Breast epithelium (tissue), 4 donors: ENCODE measurements around the gene IQGAP3. TPM values are rescaled to one million over a fixed set of nuclear protein-coding genes. Genes with fewer than 3 reads are reported as not detected.

Experiments
- DNase-seq, 2 donors: peaks; one replicate each; pipeline ENCODE4 v3.0.0-alpha.2; 2019; ENCODE audit warnings: low spot score in 2 of 2
- H3K27ac ChIP-seq, 2 donors: fragments of 200-600 bp; sonication (generic) in 1 of 2; one replicate each; pipeline ENCODE4 v1.5.1; 2016 to 2019; ENCODE audit warnings: mild to moderate bottlenecking in 1 of 2
- H3K27me3 ChIP-seq, 2 donors: fragments of 200-600 bp; sonication (generic) in 1 of 2; one replicate each; pipeline versions ENCODE4 v1.5.1 to v1.6.0; 2017 to 2019; ENCODE audit warnings: control low read depth in 1 of 2, mild to moderate bottlenecking in 1 of 2
- H3K36me3 ChIP-seq: fragments of 200-600 bp; one replicate; pipeline ENCODE4 v1.5.1; 2019
- H3K4me1 ChIP-seq, 2 donors: fragments of 200-600 bp; sonication (generic); one replicate each; pipeline ENCODE4 v1.5.1; 2016 to 2019; ENCODE audit warnings: control low read depth in 1 of 2
- H3K4me3 ChIP-seq, 3 donors: fragments of 200-600 bp; sonication (generic); 1 replicate in 2 of 3; 2 replicates in 1 of 3; pipeline ENCODE4 v1.5.1; 2016 to 2019; ENCODE audit warnings: mild to moderate bottlenecking in 3 of 3, moderate library complexity in 2 of 3
- H3K9me3 ChIP-seq, 2 donors: fragments of 200-600 bp; sonication (generic) in 1 of 2; one replicate each; pipeline ENCODE4 v1.5.1; 2016 to 2019; ENCODE audit warnings: control low read depth in 1 of 2
- CTCF ChIP-seq, 3 donors: fragments of 450-650 bp; IDR thresholded peaks; one replicate each; pipeline ENCODE4 v1.5.1; 2016 to 2017; ENCODE audit warnings: antibody characterized with exemption in 3 of 3, mild to moderate bottlenecking in 3 of 3, moderate library complexity in 3 of 3
- POLR2A ChIP-seq: fragments of 450-650 bp; IDR thresholded peaks from one replicate; pipeline ENCODE4 v1.6.1; 2016; ENCODE audit warnings: antibody characterized with exemption, mild to moderate bottlenecking, moderate library complexity
- POLR2AphosphoS5 ChIP-seq, 3 donors: sonication (generic); formaldehyde crosslinking; IDR thresholded peaks; one replicate each; pipeline ENCODE4 v1.6.1; 2017; ENCODE audit warnings: antibody characterized with exemption in 3 of 3
- intact Hi-C: fragments of 100-400 bp; cut with DNase I; formaldehyde crosslinking; loops from one replicate; pipeline ENCODE4 v1.15.1; 2023; ENCODE audit warnings: low total_unique reads
- total RNA-seq, 3 donors: library from RNA; depleted of rRNA; stranded (reverse); fragments of >200 nt; gene quantifications; one replicate each; pipeline ENCODE4 v1.1.0, GENCODE V29; 2016

Gene IQGAP3
- total RNA-seq, 3 donors from 2014 or later: under 0.01 to 1.4 (median 0.15) TPM

- intact Hi-C loops: no loop called here
- Histone ChIP-seq H3K4me3 (no peak overlapping the region), H3K27ac (no peak overlapping the region), H3K9me3 (no peaks in the 10 kb centered on the region), H3K4me1 (no peaks in the 10 kb centered on the region), H3K27me3 (no peaks in the 10 kb centered on the region), H3K36me3 (no peaks in the 10 kb centered on the region)
- TF ChIP-seq POLR2AphosphoS5 (IDR thresholded peaks at IDR 0.05) (no peak), CTCF (IDR thresholded peaks at IDR 0.05) (no peak), POLR2A (no peak)
- no peak for DNase-seq
These were observed 31.4 kb downstream of the IQGAP3 start for GRCh38 chr1:156540955-156541354.

GRCh38 chr1:156539818-156540355 lies 32.5 kb downstream of the IQGAP3 start:
- TF ChIP-seq POLR2A: no peak
- no peak for TF ChIP-seq POLR2AphosphoS5 (IDR thresholded peaks at IDR 0.05)
- TF ChIP-seq CTCF (IDR thresholded peaks at IDR 0.05): no peak
- H3K4me3 ChIP-seq: no peak overlapping the region
- no peaks in the 10 kb centered on the region for H3K36me3 ChIP-seq
- no peak overlapping the region for H3K27ac ChIP-seq
- DNase-seq: no peak
- no peaks in the 10 kb centered on the region for H3K9me3 ChIP-seq
- intact Hi-C loops: no loop called here
- H3K27me3 ChIP-seq: no peaks in the 10 kb centered on the region
- no peaks in the 10 kb centered on the region for H3K4me1 ChIP-seq

GRCh38 chr1:156538711-156539440 lies 33.5 kb downstream of the IQGAP3 start:
- H3K27me3 ChIP-seq: no peaks in the 10 kb centered on the region
- intact Hi-C loops: no loop called here
- TF ChIP-seq POLR2AphosphoS5 (IDR thresholded peaks at IDR 0.05) (no peak), POLR2A (no peak), CTCF (IDR thresholded peaks at IDR 0.05) (no peak)

GRCh38 chr1:156537027-156537426 lies 35.3 kb downstream of the IQGAP3 start:
- H3K9me3 ChIP-seq: no peaks in the 10 kb centered on the region
- H3K4me3 ChIP-seq: no peak overlapping the region
- DNase-seq: no peak
- no peaks in the 10 kb centered on the region for H3K27me3 ChIP-seq
- H3K27ac ChIP-seq: no peak overlapping the region
- H3K4me1 ChIP-seq: no peaks in the 10 kb centered on the region
- TF ChIP-seq POLR2A (no peak), CTCF (IDR thresholded peaks at IDR 0.05) (no peak), POLR2AphosphoS5 (IDR thresholded peaks at IDR 0.05) (no peak)
- intact Hi-C loops: no loop called here
- no peaks in the 10 kb centered on the region for H3K36me3 ChIP-seq

More at GRCh38 chr1:156538711-156539440, 33.5 kb downstream of the IQGAP3 start:
- DNase-seq: no peak
- H3K36me3 ChIP-seq: no peaks in the 10 kb centered on the region
- H3K9me3 ChIP-seq: no peaks in the 10 kb centered on the region
- H3K4me3 ChIP-seq: no peak overlapping the region
- no peak overlapping the region for H3K27ac ChIP-seq
- no peaks in the 10 kb centered on the region for H3K4me1 ChIP-seq

- Histone ChIP-seq H3K36me3 (no peaks in the 10 kb centered on the region), H3K27ac (no peak overlapping the region), H3K9me3 (no peaks in the 10 kb centered on the region), H3K27me3 (no peaks in the 10 kb centered on the region), H3K4me3 (no peak overlapping the region), H3K4me1 (no peaks in the 10 kb centered on the region)
- intact Hi-C loops: no loop called here
- TF ChIP-seq POLR2AphosphoS5 (IDR thresholded peaks at IDR 0.05): no peak
- TF ChIP-seq POLR2A: no peak
- no peak for TF ChIP-seq CTCF (IDR thresholded peaks at IDR 0.05)
- DNase-seq: no peak
These were observed 37.8 kb downstream of the IQGAP3 start for GRCh38 chr1:156534424-156535060.
